PFSK-1 (cell line): ENCODE measurements around the gene FEZF2.

Source experiments
- POLR2AphosphoS5 ChIP-seq: IDR thresholded peaks from 2 replicates; pipeline ENCODE4 v1.6.1; 2012; ENCODE audit warnings: low read depth, mild to moderate bottlenecking, control low read depth, low read length, moderate library complexity
- SIN3A ChIP-seq: IDR thresholded peaks from 2 replicates; pipeline ENCODE4 v1.6.1; 2012; ENCODE audit warnings: mild to moderate bottlenecking, low read length, moderate library complexity, borderline replicate concordance; ENCODE audit not compliant: insufficient read depth

DNA sequence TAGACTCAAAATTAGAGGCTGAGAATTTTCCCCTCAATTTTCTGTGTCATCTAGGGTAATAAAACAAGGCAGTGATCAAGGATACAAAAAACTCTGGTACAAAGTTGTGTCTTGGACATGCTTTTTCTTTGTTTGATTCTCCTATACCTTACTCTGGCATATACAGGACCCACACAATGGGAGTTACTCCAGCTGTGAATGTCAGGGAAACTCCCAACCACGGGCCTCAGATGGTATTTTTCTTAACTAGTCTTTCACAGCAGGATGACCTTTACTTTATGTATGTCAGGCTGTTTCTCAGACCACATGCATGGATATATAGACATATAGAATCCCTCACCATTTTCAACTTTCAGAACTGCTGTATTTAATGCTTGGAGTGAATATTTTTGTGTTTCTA, 41.3 kb downstream of the FEZF2 start:
- TF ChIP-seq SIN3A (no peak), POLR2AphosphoS5 (no peak)
